HepG2 (cell line): ENCODE data around the gene ECPAS. TPM values are rescaled to one million over a fixed set of nuclear protein-coding genes. Genes with fewer than 3 reads are reported as not detected.

ENCODE experiments used
- BRF2 ChIP-seq: sonication (generic); formaldehyde crosslinking; IDR thresholded peaks from 2 replicates; pipeline ENCODE4 v1.8.1; 2022; ENCODE audit warnings: mild to moderate bottlenecking, missing genetic modification reagents
- CBX5 ChIP-seq: sonication (generic); formaldehyde crosslinking; IDR thresholded peaks from 2 replicates; pipeline ENCODE4 v1.4.0; 2020; ENCODE audit warnings: missing genetic modification reagents, borderline replicate concordance
- CC2D1A ChIP-seq: sonication (generic); formaldehyde crosslinking; IDR thresholded peaks from 2 replicates; pipeline ENCODE4 v1.8.1; 2023; ENCODE audit warnings: mild to moderate bottlenecking, missing genetic modification reagents
- ETV5 ChIP-seq: IDR thresholded peaks from 2 replicates; pipeline ENCODE4 v1.6.1; 2018; ENCODE audit warnings: missing biosample characterization, missing genetic modification reagents, inconsistent platforms, borderline replicate concordance
- HNRNPK ChIP-seq: fragments of 200-400 bp; formaldehyde crosslinking; IDR thresholded peaks from 2 replicates; pipeline ENCODE4 v1.6.1; 2018; ENCODE audit warnings: low read length, low read depth, moderate library complexity, mild to moderate bottlenecking; ENCODE audit not compliant: poor library complexity, severe bottlenecking
- MYC ChIP-seq: sonication (generic); formaldehyde crosslinking; IDR thresholded peaks from 2 replicates; pipeline ENCODE4 v1.9.0; 2021; ENCODE audit warnings: missing genetic modification reagents, borderline replicate concordance
- MYPOP ChIP-seq: sonication (generic); formaldehyde crosslinking; IDR thresholded peaks from 2 replicates; pipeline ENCODE4 v1.8.1; 2023; ENCODE audit warnings: mild to moderate bottlenecking, moderate library complexity, missing genetic modification reagents
- NFKB2 ChIP-seq: sonication (generic); formaldehyde crosslinking; IDR thresholded peaks from 2 replicates; pipeline ENCODE4 v1.4.0; 2020; ENCODE audit warnings: missing genetic modification reagents, borderline replicate concordance
- NRL ChIP-seq: sonication (generic); formaldehyde crosslinking; IDR thresholded peaks from 2 replicates; pipeline ENCODE4 v1.5.0; 2020; ENCODE audit warnings: missing genetic modification reagents, mild to moderate bottlenecking, moderate library complexity, borderline replicate concordance
- SP1 ChIP-seq, 2 experiments: fragments of 450-650 bp in 1 of 2; sonication (generic) in 1 of 2; formaldehyde crosslinking in 1 of 2; IDR thresholded peaks; 2 replicates each; pipeline versions ENCODE4 v1.4.0 to v1.6.1; 2016 to 2020; ENCODE audit warnings: missing genetic modification reagents in 1 of 2
- TAF1 ChIP-seq: sonication (generic); formaldehyde crosslinking; IDR thresholded peaks from 2 replicates; pipeline ENCODE4 v1.4.0; 2020; ENCODE audit warnings: missing genetic modification reagents
- UBTF ChIP-seq: sonication (generic); formaldehyde crosslinking; IDR thresholded peaks from 2 replicates; pipeline ENCODE4 v1.4.0; 2020; ENCODE audit warnings: mild to moderate bottlenecking, missing genetic modification reagents
- ZFP1 ChIP-seq: IDR thresholded peaks from 2 replicates; pipeline ENCODE4 v1.6.1; 2016
- ZNF160 ChIP-seq: sonication (generic); formaldehyde crosslinking; IDR thresholded peaks from 2 replicates; pipeline ENCODE4 v1.8.0; 2022; ENCODE audit warnings: mild to moderate bottlenecking, inconsistent platforms, missing genetic modification reagents
- ZNF350 ChIP-seq: sonication (generic); formaldehyde crosslinking; IDR thresholded peaks from 2 replicates; pipeline ENCODE4 v1.4.0; 2020; ENCODE audit warnings: mild to moderate bottlenecking, low read depth, missing genetic modification reagents, borderline replicate concordance
- ZNF354B ChIP-seq: sonication (generic); formaldehyde crosslinking; IDR thresholded peaks from 2 replicates; pipeline ENCODE4 v1.8.0; 2022; ENCODE audit warnings: mild to moderate bottlenecking, missing genetic modification reagents
- ZNF543 ChIP-seq: sonication (generic); formaldehyde crosslinking; IDR thresholded peaks from 2 replicates; pipeline ENCODE4 v1.4.0; 2020; ENCODE audit warnings: mild to moderate bottlenecking, missing genetic modification reagents
- ZNF552 ChIP-seq: sonication (generic); formaldehyde crosslinking; IDR thresholded peaks from 2 replicates; pipeline ENCODE4 v1.9.0; 2022; ENCODE audit warnings: missing genetic modification reagents, mild to moderate bottlenecking, borderline replicate concordance
- ZNF605 ChIP-seq: sonication (generic); formaldehyde crosslinking; IDR thresholded peaks from 2 replicates; pipeline ENCODE4 v1.8.0; 2022; ENCODE audit warnings: mild to moderate bottlenecking, missing genetic modification reagents
- ZNF652 ChIP-seq: IDR thresholded peaks from 2 replicates; pipeline ENCODE4 v1.6.1; 2016; ENCODE audit warnings: low read depth, borderline replicate concordance
- ZNF883 ChIP-seq: sonication (generic); formaldehyde crosslinking; IDR thresholded peaks from 2 replicates; pipeline ENCODE4 v1.5.1; 2020; ENCODE audit warnings: mild to moderate bottlenecking, missing genetic modification reagents; ENCODE audit errors: not compliant biosample characterization
- polyA plus RNA-seq, 8 experiments: library from polyadenylated mRNA; depleted of rRNA in 3 of 8; stranded (reverse) in 7 of 8; unstranded in 1 of 8; fragments of >200 nt; fragmentation: Illumina TruSeq in 4 of 8; extraction: Trizol in 4 of 8; gene quantifications; 2 replicates each; pipeline versions ENCODE4 v1.2.1 to v1.2.3, GENCODE V29; 2011 to 2016; ENCODE audit warnings: low read depth in 4 of 8, missing spikeins in 1 of 8, mixed read lengths in 1 of 8; ENCODE audit not compliant: insufficient read depth in 1 of 8
- total RNA-seq, 5 experiments: library from RNA; depleted of rRNA; stranded (reverse); fragments of >200 nt; fragmentation: Illumina TruSeq; extraction: Trizol; gene quantifications; 2 replicates each; pipeline ENCODE4 v1.2.3, GENCODE V29; 2016; ENCODE audit warnings: low read depth in 1 of 5
- TF ChIP-seq, protein P1 (sequence below): sonication (generic); formaldehyde crosslinking; IDR thresholded peaks from 2 replicates; pipeline ENCODE4 v1.4.0; 2020; ENCODE audit warnings: missing genetic modification reagents

ECPAS gene
- total and polyA plus RNA-seq, 2 of the 13 experiments (the other 11 are each of a cell fraction or from before 2014, with no cell fraction given), result 35.3 to 58.0 TPM

- TF ChIP-seq NFKB2 (CRISPR knock-in tag) (0 out of 2 replicates have a peak, but pooled peaks have one; percentile 48), ZNF652 (CRISPR knock-in tag) (no peak), ZNF883 (CRISPR knock-in tag) (peak; percentile 58), BRF2 (CRISPR knock-in tag) (peak; percentile 86), UBTF (CRISPR knock-in tag) (peak; percentile 96), CBX5 (peak; percentile 46; the same call in 1 of the 2 replicates), ZNF350 (CRISPR knock-in tag) (peak; percentile 57; the same call in 1 of the 2 replicates), CC2D1A (CRISPR knock-in tag) (no peak), ZNF552 (CRISPR knock-in tag) (no peak), ZNF543 (CRISPR knock-in tag) (peak; percentile 51; the same call in 1 of the 2 replicates), MYPOP (CRISPR knock-in tag) (peak; percentile 81), TAF1 (CRISPR knock-in tag) (peak; percentile 84), ETV5 (CRISPR knock-in tag) (peak; percentile 54; the same call in 1 of the 2 replicates), ZNF160 (peak; percentile 65; the same call in 1 of the 2 replicates), ZFP1 (CRISPR knock-in tag) (no peak), ZNF605 (CRISPR knock-in tag) (0 out of 2 replicates have a peak, but pooled peaks have one; percentile 32), NRL (CRISPR knock-in tag) (peak; percentile 62; the same call in 1 of the 2 replicates), ZNF354B (CRISPR knock-in tag) (0 out of 2 replicates have a peak, but pooled peaks have one; percentile 50), SP1 (IDR thresholded peaks at IDR 0.05) (no peak), SP1 (CRISPR knock-in tag; IDR thresholded peaks at IDR 0.05) (no peak), HNRNPK (peak; percentile 24), MYC (CRISPR knock-in tag) (peak; percentile 72; the same call in 1 of the 2 replicates)
- TF ChIP-seq, protein P1, sequence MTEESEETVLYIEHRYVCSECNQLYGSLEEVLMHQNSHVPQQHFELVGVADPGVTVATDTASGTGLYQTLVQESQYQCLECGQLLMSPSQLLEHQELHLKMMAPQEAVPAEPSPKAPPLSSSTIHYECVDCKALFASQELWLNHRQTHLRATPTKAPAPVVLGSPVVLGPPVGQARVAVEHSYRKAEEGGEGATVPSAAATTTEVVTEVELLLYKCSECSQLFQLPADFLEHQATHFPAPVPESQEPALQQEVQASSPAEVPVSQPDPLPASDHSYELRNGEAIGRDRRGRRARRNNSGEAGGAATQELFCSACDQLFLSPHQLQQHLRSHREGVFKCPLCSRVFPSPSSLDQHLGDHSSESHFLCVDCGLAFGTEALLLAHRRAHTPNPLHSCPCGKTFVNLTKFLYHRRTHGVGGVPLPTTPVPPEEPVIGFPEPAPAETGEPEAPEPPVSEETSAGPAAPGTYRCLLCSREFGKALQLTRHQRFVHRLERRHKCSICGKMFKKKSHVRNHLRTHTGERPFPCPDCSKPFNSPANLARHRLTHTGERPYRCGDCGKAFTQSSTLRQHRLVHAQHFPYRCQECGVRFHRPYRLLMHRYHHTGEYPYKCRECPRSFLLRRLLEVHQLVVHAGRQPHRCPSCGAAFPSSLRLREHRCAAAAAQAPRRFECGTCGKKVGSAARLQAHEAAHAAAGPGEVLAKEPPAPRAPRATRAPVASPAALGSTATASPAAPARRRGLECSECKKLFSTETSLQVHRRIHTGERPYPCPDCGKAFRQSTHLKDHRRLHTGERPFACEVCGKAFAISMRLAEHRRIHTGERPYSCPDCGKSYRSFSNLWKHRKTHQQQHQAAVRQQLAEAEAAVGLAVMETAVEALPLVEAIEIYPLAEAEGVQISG (CRISPR knock-in tag), result peak; percentile 68
Observed at GRCh38 chr9:111483858-111484571, at the start of gene ECPAS (continued).
